Hepatocyte (in vitro differentiated cells): Measurements from ENCODE around the gene SH3BGRL3. TPM values are rescaled to one million over a fixed set of nuclear protein-coding genes. Genes with fewer than 3 reads are reported as not detected.
"Not testable (repeated sequence)": the region's sequence is repeated elsewhere in the genome, so short reads cannot be mapped to it uniquely, and the experiment has no call there.

Experiments used
- DNase-seq: peaks from one replicate; pipeline ENCODE4 v3.0.0-alpha.2; 2016; ENCODE audit warnings: low spot score
- H2AFZ ChIP-seq: fragments of 200-600 bp; sonication (generic); 2 replicates; pipeline ENCODE4 v1.6.0; 2016; ENCODE audit warnings: antibody characterized with exemption, mild to moderate bottlenecking
- H3K27ac ChIP-seq: fragments of 200-600 bp; sonication (generic); 2 replicates; pipeline ENCODE4 v1.5.1; 2016; ENCODE audit warnings: mild to moderate bottlenecking
- H3K27me3 ChIP-seq: fragments of 200-600 bp; sonication (generic); 2 replicates; pipeline ENCODE4 v1.6.1; 2016
- H3K36me3 ChIP-seq: fragments of 200-600 bp; sonication (generic); replicated peaks from 2 replicates; pipeline ENCODE4 v1.5.1; 2016; ENCODE audit warnings: low read depth; ENCODE audit not compliant: insufficient read depth
- H3K4me1 ChIP-seq: fragments of 200-600 bp; sonication (generic); 2 replicates; pipeline ENCODE4 v1.5.1; 2016; ENCODE audit warnings: mild to moderate bottlenecking, moderate library complexity; ENCODE audit not compliant: insufficient read depth
- H3K4me2 ChIP-seq: fragments of 200-600 bp; sonication (generic); 2 replicates; pipeline ENCODE4 v1.6.0; 2016
- H3K4me3 ChIP-seq: fragments of 200-600 bp; sonication (generic); 2 replicates; pipeline ENCODE4 v1.5.1; 2016; ENCODE audit warnings: mild to moderate bottlenecking
- H3K79me2 ChIP-seq: fragments of 200-600 bp; sonication (generic); 2 replicates; pipeline ENCODE4 v1.6.0; 2017; ENCODE audit warnings: mild to moderate bottlenecking
- H3K9me2 ChIP-seq: fragments of 200-600 bp; sonication (generic); replicated peaks from 2 replicates; pipeline ENCODE4 v1.6.0; 2017; ENCODE audit warnings: mild to moderate bottlenecking; ENCODE audit not compliant: insufficient read depth
- H3K9me3 ChIP-seq: fragments of 200-600 bp; sonication (generic); 2 replicates; pipeline ENCODE4 v1.5.1; 2016; ENCODE audit warnings: low read depth, mild to moderate bottlenecking
- H4K20me1 ChIP-seq: fragments of 200-600 bp; sonication (generic); 2 replicates; pipeline ENCODE4 v1.6.0; 2016; ENCODE audit warnings: mild to moderate bottlenecking; ENCODE audit not compliant: insufficient read depth, poor library complexity, severe bottlenecking
- EZH2 ChIP-seq: fragments of 200-600 bp; sonication (generic); IDR thresholded peaks from 2 replicates; pipeline ENCODE4 v1.6.1; 2016; ENCODE audit warnings: antibody characterized with exemption, mild to moderate bottlenecking, borderline replicate concordance
- EZH2phosphoT487 ChIP-seq: fragments of 200-600 bp; sonication (generic); IDR thresholded peaks from one replicate; pipeline ENCODE4 v1.6.1; 2018; ENCODE audit warnings: antibody characterized with exemption, mild to moderate bottlenecking, low read depth, moderate library complexity; ENCODE audit not compliant: unreplicated experiment, severe bottlenecking
- WGBS: methylation state at CpG from one replicate; pipeline ENCODE4 v1.1.6; 2016; ENCODE audit warnings: low lambda C conversion rate; ENCODE audit errors: missing lambda C conversion rate; 5-methylcytosine and 5-hydroxymethylcytosine counted together
- polyA plus RNA-seq: library from polyadenylated mRNA; unstranded; fragments of >200 nt; fragmentation: Nextera tagmentation; extraction: Ambion mirVana; gene quantifications from 2 replicates; pipeline ENCODE4 v1.2.1, GENCODE V29; 2016
- total RNA-seq: library from RNA; depleted of rRNA; stranded (reverse); fragments of >200 nt; gene quantifications from 2 replicates; pipeline ENCODE4 v1.2.3, GENCODE V29; 2014
- TF ChIP-seq, protein P1 (sequence below): fragments of 200-600 bp; sonication (generic); IDR thresholded peaks from 2 replicates; pipeline ENCODE4 v1.5.1; 2016; ENCODE audit warnings: antibody characterized with exemption, mild to moderate bottlenecking; ENCODE audit not compliant: poor library complexity

The SH3BGRL3 gene
- total and polyA plus RNA-seq, 2 experiments from 2014 or later: 35.9 to 420 TPM

DNA sequence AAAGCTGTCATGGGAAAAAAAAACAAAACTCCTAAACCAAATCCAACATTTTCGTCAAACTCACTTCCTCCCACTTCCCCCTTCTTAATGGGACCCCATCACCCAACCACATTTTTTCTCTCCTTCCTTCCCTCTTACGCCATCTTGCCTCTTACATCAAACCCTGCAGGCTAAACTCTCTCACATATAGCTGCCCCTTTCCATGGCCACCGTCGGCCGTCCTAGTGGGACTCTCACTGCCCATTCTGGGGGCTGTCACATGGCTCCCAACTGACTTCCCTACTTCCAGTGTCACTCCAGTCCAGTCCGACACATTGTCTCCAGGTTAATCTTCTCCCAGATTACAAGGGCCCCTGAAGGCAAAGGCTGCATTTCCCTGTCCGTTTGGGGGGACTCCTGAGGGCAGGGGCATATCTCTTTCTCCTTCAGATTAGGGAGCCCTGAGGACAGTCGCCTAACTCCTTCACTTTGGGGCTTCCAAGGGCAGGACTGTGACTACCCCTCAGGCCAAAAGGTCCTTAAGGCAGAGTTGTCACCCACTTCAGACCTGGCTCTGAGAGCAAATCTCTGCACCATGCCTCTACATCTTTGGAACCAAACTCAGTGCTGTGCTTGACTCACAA is 25.9 kb downstream of the SH3BGRL3 start:
- no peaks in the 10 kb centered on the region for H3K27me3 ChIP-seq
- H3K79me2 ChIP-seq: peaks cover 5% of the 10 kb centered on the region
- H4K20me1 ChIP-seq: no peaks in the 10 kb centered on the region
- H3K9me2 ChIP-seq: no peaks in the 10 kb centered on the region
- no peaks in the 10 kb centered on the region for H3K9me3 ChIP-seq
- no peaks in the 10 kb centered on the region for H3K36me3 ChIP-seq
- no peak for TF ChIP-seq EZH2
- peaks cover 6% of the 10 kb centered on the region for H3K4me1 ChIP-seq
- H3K4me2 ChIP-seq: peak overlapping the region; percentile 85
- H2AFZ ChIP-seq: peak overlapping the region; percentile 72
- peak overlapping the region; percentile 86 for H3K4me3 ChIP-seq
- no peak for DNase-seq
- no peak overlapping the region for H3K27ac ChIP-seq
- 32% methylated on average over 8 of the region's 8 CpGs for WGBS

DNA sequence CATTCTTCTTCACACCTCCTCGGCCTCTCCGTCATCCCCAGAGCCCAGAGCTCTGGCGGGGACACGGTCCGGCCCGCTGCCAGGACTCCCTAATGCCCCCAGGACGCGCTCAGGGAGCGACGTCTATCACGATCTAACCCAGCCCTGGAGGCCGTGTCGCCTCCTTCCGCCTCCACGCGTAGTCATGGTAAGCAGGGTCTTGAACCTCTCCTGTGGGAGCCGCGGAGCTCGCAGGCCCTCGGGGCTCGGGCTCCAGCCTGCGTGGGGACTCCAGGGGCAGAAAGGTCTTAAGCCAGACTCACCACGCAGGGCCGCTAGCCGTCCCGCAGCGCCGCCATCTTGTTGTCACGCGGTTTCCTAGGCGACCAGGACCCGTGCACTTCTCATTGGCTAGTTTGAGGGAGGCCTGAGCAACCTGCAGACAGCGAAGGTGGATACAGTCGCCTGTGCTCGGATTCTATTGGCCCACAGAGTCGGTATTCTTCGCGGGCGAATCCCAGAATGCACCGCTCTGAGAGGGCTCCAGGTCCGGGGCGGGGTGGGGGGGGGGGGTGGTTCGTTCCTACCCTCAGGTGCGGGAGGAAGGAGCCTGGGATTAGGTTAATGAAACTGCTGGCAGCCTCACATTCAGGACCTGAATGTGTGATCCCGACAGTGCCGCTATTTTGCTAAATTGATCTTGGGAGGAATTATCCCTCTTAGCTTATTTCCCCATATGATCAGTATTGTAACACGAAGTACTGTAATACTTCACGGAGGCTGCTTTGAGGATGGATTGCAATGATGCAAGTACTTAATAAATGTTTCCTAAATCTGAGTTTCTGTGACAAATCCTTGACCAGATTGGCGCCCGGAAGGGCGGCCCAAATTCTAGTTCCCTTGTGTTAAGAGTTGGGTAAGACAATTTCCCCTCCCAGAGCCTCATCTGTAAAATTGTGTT is 26.7 kb downstream of the SH3BGRL3 start, which contains the start of gene UBXN11:
Gene UBXN11, minus strand, starts transcription at position 347 of the 940 bp plus-strand sequence. CDS start 3,753 bp downstream, outside the sequence.
- Histone ChIP-seq H3K4me3 (peak within 1 kb of the TSS; percentile 86), H3K9me2 (no peaks in the 10 kb centered on the region), H2AFZ (peak within 1 kb of the TSS; percentile 80), H3K27me3 (no peaks in the 10 kb centered on the region), H3K9me3 (no peaks in the 10 kb centered on the region), H3K4me2 (peak within 1 kb of the TSS; percentile 85), H3K27ac (peak within 1 kb of the TSS; percentile 1), H3K36me3 (no peaks in the 10 kb centered on the region), H4K20me1 (no peaks in the 10 kb centered on the region), H3K4me1 (peaks cover 6% of the 10 kb centered on the region), H3K79me2 (peaks cover 5% of the 10 kb centered on the region)
- no peak for TF ChIP-seq EZH2phosphoT487
- TF ChIP-seq, protein P1, sequence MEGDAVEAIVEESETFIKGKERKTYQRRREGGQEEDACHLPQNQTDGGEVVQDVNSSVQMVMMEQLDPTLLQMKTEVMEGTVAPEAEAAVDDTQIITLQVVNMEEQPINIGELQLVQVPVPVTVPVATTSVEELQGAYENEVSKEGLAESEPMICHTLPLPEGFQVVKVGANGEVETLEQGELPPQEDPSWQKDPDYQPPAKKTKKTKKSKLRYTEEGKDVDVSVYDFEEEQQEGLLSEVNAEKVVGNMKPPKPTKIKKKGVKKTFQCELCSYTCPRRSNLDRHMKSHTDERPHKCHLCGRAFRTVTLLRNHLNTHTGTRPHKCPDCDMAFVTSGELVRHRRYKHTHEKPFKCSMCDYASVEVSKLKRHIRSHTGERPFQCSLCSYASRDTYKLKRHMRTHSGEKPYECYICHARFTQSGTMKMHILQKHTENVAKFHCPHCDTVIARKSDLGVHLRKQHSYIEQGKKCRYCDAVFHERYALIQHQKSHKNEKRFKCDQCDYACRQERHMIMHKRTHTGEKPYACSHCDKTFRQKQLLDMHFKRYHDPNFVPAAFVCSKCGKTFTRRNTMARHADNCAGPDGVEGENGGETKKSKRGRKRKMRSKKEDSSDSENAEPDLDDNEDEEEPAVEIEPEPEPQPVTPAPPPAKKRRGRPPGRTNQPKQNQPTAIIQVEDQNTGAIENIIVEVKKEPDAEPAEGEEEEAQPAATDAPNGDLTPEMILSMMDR: no peak
- no peak for TF ChIP-seq EZH2
- WGBS: 3% methylated on average over 51 of the region's 51 CpGs
- peak; percentile 96 for DNase-seq

DNA sequence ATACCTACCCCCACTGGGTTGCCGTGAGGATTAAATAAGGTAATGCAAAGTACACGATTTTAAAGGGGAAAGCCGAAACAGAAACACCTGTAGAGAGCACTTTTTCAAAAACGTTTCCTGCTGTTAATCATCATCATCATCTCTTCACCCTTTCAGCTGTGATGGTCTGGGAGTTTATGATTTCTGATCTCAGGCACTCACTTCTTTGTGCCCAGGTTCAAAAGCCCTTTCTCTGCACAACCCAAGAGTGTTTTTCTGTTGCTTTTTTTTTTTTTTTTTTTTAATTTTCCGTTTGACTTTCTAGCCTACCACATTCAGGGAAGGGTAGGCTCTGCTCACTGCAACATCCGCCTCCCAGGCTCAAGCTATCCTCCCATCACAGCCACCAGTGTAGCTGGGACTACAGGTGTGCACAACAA is 27.5 kb downstream of the SH3BGRL3 start:
- Histone ChIP-seq H4K20me1 (no peaks in the 10 kb centered on the region), H3K4me3 (no peak overlapping the region), H3K27ac (peak overlapping the region; percentile 1), H3K27me3 (no peaks in the 10 kb centered on the region), H3K36me3 (no peaks in the 10 kb centered on the region), H3K9me3 (no peaks in the 10 kb centered on the region), H3K4me2 (peak overlapping the region; percentile 85), H3K9me2 (no peaks in the 10 kb centered on the region), H3K79me2 (peaks cover 5% of the 10 kb centered on the region), H2AFZ (peak overlapping the region; percentile 80), H3K4me1 (peaks cover 6% of the 10 kb centered on the region)
- DNase-seq: no peak
- TF ChIP-seq EZH2: no peak
- no peak for TF ChIP-seq EZH2phosphoT487
- TF ChIP-seq, protein P1: no peak
- WGBS: 53% methylated on average over 6 of the region's 6 CpGs

DNA sequence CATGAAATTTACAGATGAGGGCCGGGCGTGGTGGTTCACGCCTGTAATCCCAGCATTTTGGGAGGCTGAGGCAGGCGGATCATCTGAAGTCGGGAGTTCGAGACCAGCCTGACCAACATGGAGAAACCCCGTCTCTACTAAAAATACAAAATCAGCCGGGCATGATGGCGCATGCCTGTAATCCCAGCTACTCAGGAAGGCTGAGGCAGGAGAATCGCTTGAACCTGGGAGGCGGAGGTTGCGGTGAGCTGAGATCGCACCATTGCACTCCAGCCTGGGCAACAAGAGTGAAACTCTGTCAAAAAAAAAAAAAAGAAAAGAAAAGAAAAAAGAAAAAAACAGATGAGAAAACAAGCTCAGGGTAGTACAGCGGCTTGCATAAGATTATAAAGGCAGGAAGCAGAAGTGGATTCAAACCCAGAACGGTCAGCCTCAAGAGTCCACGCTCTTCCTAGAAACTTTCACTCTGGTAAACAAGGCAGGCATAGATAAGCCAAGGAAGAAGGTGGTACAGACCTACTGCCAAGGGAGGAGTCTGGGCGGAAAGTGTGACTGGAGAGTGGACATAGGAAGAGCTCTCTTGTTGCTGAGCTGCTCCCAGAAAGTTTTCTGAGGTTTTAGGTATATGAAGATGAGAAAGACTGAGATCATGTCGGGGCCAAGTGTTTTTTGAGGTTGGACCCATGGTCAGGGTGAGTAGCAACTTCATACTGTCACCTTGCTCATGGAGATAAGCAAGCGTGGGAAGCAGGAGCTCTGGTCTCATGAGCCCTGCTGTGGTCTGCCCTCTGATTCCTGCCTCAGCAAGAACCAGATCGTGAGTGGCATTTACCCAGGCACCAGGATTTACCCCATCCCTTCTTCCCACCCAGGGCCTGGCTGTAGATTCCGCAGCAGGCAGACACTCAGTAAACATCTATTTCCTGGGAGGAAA is 28.3 kb downstream of the SH3BGRL3 start:
- not testable (repeated sequence) for H3K27ac ChIP-seq, H3K9me3 ChIP-seq

More for the DNA sequence above, 28.3 kb downstream of the SH3BGRL3 start:
- not testable (repeated sequence) for H3K36me3 ChIP-seq, H3K9me2 ChIP-seq, H3K4me1 ChIP-seq, DNase-seq, H3K27me3 ChIP-seq, H4K20me1 ChIP-seq, H3K4me2 ChIP-seq, H3K79me2 ChIP-seq, H2AFZ ChIP-seq, H3K4me3 ChIP-seq
- WGBS: 89% methylated on average over 21 of the region's 21 CpGs
